KBM-7 (cell line): ENCODE measurements around the gene ARHGEF39.

Experiments
- DNase-seq: peaks from one replicate; pipeline ENCODE4 v3.0.0-alpha.2; 2015
- in situ Hi-C: fragments of 300-500 bp; cut with MboI; formaldehyde crosslinking; loops from 2 replicates; pipeline ENCODE4 v1.14.3; 2020; ENCODE audit warnings: low sequenced_read_pairs, low pct_unique_long_range_greater_than_20kb, mixed read lengths

The ARHGEF39 gene

DNA sequence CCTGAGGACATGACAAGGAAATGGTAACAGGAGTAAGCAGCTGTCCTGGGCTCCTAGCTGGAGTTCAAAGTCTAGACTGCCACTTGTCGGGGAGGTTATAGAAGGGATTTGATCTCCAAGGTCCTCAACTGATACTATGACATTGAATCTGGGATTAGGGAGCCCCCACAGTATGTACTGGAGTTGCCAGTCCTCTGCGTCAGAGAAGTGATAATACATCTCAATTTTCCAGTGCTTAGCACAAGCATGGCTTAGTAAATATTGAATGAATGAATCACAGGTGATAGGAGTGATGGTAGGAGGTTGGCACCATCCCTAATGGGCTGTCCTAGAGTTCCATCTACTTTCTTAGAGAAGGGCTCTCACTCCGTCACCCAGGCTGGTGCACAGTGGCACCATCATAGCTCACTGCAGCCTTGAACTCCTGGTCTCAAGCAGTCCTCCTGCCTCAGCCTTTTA is 31.0 kb upstream of the ARHGEF39 start:
- DNase-seq, result no peak
- in situ Hi-C loops, result no loop called here

DNA sequence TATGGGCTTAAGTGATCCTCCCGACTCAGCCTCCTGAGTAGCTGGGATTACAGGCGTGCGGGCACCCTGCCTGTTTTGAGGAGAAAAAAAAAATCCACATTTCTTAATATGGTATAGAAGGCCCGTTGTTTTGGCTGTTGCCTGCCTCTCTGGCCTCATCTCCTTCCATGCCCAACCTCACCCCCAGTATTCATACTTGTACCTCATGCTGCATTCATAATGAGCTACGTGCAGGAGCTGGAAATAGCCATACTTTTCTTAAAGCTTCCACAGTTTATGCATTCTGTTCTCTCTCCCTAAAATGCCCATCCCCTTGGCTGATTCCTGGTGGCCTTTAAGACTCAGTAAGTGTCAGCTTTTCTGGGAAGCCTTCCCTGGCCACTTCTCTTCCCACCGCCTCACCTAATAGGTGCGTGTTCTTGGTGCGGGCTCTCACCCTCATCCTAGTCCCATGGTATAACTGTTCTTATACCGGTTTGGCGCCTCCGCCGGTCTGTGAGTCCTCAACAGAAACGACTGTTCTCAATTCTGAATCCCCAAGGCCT is 26.8 kb upstream of the ARHGEF39 start:
- DNase-seq, result no peak
- in situ Hi-C loops, result no loop called here

DNA sequence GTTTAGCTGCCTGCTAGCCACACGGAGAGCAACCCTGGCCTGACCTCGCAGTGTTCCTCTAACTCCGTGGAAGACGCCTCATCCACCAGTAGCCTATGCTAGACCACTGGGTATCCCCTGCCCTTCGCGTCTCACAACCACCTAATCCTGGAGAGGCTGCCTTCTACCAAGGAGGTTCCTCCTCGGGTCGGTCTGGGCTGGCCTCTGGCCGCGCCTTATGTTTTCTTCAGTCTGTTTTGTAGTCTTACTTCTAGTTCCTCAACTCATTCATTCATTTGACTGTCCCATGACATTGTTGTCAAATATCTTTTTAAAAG is 26.3 kb upstream of the ARHGEF39 start:
- no peak for DNase-seq
- in situ Hi-C loops, result no loop called here

DNA sequence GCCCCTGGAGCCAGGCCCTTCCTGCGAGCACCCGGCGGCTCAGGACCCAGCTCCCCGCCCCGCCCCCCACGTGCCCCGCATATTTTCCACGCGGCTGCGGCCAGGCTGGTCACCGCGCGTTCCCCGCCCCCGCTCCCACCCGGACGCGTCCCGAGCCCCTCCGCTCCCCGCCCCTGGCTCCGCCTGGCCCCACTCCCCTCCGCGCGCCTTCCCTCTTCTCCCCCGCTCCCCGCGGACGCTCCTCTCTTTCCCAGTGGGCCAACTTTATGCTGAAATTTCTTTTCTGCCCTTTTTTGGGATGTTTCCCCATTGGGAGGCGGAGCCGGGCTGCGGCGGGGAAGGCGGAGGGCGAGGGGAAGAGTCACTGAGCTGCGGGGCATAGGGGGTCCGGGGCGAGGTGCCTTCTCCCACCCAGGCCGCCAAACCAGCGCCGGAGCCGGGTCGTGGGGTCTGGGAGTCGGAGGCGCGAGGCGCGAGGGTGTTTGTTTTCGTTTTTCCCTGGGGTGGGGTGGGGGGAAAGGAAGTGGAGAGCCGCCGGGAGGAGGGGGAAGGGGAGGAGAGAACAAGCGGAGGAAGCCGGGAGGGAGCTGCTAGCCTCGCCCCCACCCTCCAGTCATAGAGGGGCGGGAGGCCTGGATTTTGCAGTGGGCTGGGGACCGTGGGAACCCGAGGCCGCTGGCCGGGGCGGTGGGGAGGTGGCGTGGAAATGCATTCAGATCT is 25.8 kb upstream of the ARHGEF39 start:
- peak; percentile 62 for DNase-seq
- in situ Hi-C loops, result no loop called here

DNA sequence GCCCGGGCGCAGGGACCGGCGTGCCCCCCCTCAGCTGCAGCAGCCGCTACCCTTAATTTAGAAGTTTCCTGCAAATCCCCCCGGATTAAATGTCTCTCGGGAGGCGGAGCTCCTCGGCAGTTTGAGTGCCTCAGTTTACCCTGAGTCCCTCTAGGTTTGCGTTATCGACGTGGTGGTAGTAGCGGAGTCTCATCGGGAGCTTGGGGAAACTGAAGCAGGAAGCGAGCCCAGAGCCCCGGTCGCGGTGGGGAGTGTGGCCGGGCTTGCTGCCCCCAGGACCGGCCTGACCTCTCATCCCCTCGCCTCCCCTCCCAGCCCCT is 25.3 kb upstream of the ARHGEF39 start:
- in situ Hi-C loops, result no loop called here
- DNase-seq, result no peak

DNA sequence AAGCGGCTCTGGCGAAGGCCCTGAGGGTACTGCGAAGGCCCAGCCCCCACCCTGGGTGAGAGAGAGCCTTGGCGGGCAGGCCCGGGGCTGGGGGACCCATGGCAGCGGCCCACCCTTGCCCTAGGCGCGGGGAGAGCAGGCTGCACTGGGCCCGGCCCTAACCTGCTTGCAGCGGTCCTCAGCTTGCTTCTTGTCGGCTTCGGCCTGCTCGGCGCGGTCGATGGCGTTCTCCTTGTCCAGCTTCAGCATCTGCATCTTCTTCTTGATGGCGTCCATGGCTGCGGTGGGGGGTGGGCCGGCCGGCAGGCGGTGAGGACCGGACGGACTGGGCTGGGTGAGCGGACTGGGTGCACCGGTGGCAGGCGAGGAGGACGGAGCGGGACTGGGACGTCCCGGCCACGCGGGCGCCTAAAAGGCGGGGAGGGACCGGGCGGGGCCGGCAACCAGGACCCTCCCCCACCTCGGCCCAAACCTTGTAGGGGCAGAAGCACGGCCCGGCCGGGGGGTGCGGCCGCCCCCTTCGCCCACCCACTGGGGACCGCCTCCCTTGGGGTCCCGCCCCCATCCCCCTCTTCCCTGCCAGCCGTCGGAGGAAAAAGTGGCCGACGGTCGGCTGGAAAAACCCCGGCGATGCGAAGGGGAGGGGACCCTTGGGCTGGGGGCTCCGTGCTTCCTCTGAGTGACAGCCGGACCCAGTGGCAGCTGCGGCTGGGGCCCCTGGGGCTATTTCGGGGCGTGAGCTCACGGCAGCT is 24.7 kb upstream of the ARHGEF39 start, which contains the start of gene TPM2:
Gene TPM2, minus strand, starts transcription at position 384 of the 752 bp plus-strand sequence. Its CDS starts 108 bp downstream, at position 276.
- DNase-seq, result no peak
- in situ Hi-C loops, result no loop called here

DNA sequence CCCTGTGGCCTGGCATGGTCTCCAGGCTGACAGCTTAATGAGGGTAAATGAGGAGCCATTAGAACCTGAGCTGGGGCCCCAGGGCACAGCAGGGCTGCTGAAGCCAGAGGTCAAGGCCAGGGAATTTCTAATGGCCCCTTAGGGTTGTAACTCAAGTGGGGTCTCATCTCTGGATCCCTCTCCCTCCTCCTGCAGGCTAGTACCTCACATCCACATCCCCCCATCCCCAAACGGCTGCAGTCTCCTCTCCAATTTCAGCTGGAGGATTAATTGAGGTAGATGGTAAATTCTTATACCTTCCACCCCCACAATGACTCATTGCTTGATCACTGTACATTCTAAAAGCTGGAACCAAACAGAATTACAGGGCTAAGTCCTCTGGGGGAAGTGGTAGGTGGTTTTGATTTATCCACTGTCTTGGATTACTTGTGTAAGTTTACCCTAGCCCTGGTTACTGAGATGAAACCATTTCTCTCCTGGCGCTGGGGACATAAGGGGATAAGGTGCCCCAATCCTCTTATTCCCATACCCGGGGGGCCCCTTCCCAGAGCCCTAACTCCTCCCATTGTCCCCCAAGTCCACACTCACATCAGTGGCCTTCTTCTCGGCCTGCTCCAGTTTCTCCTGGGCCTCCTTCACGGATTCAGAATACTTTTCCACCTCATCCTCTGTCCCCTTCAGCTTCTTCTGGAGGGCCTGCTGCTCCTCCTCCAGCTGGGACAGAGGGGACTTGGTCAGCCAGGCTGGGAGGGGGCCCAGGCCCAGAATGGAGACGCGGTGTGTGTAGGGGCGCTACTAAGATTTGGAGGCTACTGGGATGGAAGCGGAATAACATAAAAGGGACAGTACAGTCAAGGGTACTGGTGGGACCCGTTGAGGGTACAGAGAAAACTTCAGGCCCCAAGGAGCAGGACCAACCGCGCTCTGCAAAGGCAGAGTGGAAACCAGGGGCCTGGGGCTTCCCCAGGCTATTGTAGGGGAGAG is 23.9 kb upstream of the ARHGEF39 start:
- in situ Hi-C loops, result no loop called here
- DNase-seq, result no peak

DNA sequence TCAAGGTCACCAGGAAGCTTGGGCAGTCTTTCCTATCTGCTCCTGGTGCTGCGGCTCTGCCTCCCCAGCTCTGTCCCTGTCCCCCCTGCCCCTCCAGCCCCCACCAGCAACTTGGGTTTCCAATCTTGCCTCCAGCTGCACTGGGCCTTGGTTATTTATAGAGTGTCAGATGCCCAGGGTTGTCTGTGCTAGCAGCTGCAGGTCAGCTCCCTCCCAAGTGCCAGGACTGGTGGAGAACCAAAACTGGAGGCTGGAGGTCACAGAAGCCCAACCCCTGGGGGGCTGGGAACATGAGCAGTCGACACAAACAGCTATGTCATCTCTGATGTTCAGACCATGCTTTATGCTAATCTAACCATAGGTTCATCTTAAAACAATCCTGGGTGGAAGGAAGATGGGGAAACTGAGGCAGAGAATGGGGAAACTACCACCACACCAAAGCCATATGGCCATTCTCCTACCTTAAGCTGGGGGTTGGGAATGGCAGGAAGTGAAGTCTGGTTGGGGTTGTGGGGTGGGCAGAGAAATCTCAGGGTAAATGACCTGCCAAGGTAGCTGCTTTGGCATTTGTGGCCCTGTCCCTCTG is 23.1 kb upstream of the ARHGEF39 start:
- in situ Hi-C loops, result no loop called here

DNA sequence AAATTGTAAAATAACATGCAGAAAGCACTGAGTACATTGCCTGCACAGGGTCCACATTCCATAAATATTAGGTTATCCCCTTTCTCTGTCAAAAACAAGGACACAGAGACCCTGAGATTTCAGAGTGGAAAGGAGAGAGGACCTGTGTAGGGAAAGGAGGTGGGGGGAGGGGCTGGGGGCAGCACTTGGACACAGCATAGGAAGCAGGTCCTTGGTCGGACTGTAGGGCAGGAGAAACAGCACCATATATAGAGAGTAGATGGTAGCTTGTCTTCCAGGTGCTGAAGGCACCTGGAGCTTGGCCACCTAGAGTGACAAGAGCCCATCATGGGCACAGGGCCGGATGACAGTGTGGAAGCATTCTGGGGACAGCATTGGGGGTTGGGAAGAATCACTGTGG is 22.3 kb upstream of the ARHGEF39 start:
- in situ Hi-C loops, result no loop called here
- DNase-seq, result no peak

More for the DNA sequence above, 23.1 kb upstream of the ARHGEF39 start:
- DNase-seq, result no peak

DNA sequence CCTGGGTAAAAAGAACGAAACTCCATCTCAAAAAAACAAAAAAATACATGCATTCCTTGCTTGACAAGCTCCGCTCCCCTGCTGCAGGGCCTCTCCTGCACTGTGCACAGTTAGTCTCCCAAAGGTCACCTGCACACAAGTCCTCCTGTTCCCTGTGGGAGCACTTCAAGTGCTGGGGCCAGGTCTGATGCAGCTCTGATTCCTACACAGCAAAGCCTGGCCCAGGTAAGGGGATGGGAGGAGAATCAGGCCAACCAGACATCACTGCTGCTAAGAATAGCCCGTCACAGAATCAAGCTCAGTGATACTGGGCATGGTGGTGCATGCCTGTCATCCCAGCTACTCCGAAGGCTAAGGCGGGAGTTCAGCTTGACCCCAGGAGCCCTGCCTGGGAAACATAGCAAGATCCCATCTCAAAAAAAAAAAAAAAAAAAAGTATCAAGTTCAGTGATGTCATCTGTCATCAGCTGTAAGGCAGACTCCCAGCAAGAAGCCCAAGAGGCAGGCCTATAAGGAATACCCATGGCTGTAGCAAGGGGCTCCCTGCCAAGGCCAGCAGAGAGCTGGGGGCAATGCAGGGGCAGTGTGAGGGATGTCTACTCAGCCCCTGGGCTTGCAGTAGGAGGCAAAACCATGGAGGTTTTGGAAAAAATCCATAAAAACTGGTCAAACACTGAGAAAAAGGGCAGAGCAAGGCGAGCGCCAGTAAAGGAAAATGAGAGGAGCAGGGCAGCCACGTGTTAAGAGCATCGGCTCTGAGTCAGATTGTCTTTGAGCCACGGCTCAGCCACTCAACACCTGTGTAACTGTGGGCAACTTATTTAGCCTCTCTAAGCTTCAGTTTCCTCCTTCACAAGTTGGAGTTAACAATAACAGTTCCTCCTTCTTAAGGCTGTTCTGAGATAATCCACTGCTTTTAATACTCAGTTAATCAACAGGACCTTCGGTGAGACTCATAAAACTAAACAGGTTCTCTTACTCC is 21.5 kb upstream of the ARHGEF39 start:
- in situ Hi-C loops, result no loop called here
- DNase-seq, result no peak

DNA sequence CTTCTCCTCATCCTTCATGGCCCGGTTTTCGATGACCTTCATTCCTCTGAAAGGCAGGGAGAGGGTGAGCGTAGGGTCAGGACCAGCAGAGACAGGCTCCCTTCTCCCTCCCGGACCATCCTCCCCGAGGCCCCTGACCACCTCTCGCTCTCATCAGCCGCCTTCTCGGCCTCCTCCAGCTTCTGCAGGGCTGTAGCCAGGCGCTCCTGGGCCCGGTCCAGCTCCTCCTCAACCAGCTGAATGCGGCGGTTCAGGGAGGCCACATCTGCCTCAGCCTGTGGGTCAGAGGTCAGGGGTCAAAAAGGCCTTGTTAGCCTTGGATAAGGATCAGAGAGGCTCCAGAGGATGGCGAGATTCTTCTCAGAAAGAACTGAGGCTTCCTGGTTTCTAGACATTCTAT is 20.5 kb upstream of the ARHGEF39 start:
- in situ Hi-C loops, result no loop called here
- DNase-seq, result no peak

DNA sequence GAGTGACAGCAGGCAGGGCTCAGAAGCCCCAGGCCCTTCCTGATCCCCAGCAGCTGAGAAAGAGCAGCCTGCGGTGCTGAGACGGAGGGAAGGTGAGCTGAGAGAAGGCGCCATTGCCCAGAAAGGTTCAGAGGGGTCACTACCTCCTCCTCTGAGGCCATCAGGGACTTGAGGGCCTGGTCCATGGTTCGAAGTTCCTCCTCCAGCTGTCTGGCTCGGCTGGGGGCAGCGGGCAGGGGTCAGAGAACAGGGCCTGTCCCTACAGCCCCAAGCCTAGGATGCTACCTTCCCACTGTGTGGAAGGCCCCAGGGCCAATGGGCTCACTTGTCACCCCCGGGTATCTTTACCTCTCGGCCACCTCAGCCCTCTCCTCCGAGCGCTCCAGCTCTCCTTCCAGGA is 19.9 kb upstream of the ARHGEF39 start:
- in situ Hi-C loops, result no loop called here
- DNase-seq, result no peak

DNA sequence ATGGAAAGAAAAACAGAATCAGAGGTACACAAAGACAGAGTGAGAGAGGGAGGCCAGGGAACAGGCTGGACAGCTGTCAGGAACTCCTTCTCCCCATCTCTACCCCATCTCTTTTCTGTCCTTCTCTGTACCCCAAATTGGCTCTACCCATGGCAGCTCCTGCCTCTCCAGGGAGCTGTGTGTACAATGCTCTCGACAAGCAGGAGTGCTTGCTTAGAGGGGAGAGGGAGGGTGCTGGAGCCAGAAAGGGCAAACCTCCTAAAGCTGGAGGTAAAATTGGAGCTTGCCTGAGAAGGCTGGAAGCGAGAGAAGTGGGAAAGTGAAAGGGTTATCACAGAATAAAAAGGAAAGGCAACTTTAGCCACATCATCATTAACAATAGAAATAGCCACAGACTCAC is 18.3 kb upstream of the ARHGEF39 start:
- no peak for DNase-seq
- in situ Hi-C loops, result no loop called here

DNA sequence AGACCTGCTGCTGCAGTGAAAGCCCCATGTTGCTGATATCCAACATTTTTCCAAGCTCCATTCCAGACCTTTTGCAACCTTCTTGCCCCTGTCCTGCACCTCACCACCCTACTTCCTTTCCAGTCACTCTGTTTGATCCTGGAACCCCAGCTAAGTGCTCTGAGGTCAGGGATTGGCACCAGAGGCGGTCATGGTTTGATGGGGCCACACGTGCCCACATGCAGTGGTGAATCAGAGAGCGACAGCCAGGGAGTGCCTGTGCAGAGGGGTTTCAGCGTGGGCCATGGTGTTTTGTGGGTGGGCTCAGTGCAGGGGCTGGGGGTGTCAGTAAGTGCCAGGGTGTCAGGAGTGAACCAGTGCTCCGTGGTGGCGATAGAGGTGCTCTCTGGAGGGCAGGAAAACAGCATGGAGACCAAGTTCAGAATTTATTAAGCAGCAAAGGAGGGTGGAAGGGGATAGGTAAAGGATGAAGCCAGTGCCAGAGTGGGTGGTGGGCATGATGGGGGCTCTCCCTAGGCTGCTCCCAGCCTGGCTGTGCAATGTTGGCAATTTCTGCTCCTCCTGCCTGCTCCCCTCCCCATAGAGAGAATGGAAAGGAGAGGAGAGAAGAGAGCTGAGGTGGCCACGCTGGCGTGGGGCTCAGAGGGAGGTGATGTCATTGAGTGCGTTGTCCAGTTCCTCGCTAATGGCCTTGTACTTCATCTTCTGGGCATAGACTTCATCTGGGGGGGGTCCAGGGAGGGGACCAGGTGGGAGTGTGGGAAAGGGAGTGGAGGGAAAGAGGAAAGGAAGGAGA is 17.7 kb upstream of the ARHGEF39 start:
- in situ Hi-C loops, result no loop called here
- DNase-seq, result no peak

DNA sequence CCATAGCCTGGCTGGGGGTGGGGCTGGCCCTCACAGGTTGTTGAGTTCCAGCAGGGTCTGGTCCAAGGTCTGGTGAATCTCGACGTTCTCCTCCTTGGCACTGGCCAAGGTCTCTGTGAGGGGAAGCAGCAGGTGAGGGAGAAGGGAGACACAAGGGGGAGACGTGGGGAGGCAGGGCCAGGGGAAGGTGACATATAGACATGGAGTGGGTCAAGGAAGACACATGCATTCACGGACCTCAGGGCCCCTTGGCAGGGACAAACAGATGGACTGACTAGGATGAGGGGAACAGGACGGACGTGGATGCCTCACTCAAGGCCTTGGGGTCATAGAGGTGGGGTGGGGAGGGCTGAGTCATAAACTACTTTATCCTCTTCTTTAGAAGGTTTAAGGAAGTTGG is 17.1 kb upstream of the ARHGEF39 start:
- in situ Hi-C loops, result no loop called here
- DNase-seq, result no peak

DNA sequence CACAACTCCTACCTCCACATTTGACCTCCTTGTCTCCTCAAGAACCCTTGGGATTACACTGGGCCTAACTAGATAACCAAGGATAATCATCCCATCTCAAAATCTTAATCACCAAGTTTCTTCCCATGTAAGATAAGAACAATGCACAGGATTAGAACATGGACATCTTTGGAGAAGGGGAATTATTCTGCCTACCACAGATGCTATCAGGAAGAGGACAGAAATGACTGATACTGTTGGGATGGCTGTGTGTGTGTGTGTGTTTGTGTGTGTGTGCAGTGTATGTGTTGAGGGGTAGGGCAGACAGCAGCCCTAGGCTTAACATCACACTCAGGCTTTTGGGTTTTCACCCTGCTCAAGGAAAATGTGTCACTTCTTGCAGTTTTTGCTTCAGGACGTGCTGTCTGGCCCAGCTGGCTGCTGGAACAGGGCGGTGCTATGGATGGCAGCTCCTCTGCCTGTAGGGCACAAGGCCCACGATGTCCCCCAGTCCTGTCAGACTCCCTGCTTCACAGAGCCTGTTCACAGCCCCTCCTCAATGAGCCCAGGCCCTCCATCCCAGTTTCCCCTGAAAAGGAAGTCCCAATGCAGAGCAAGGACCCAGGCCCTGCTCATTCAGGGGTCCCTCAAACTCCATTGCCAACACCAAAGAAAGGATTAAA is 16.5 kb upstream of the ARHGEF39 start:
- in situ Hi-C loops, result no loop called here
- no peak for DNase-seq
